ENCODE measurements around the gene PTPRT.

Gene PTPRT

GRCh38 chr20:42506397-42506796, 683.3 kb downstream of the PTPRT start:
- no peak for DNase-seq

- no peak for DNase-seq
Observed at GRCh38 chr20:42502591-42502990, 687.1 kb downstream of the PTPRT start.

- DNase-seq: no peak
Observed at GRCh38 chr20:42496595-42496994, 693.1 kb downstream of the PTPRT start.

GRCh38 chr20:42494290-42494689, 695.4 kb downstream of the PTPRT start:
- no peak for DNase-seq

- no peak for DNase-seq
Observed at GRCh38 chr20:42493001-42493400, 696.7 kb downstream of the PTPRT start.

- DNase-seq: no peak
Observed at GRCh38 chr20:42492290-42492689, 697.4 kb downstream of the PTPRT start.

GRCh38 chr20:42485556-42485955, 704.1 kb downstream of the PTPRT start:
- DNase-seq: no peak

- DNase-seq: no peak
Observed at GRCh38 chr20:42484790-42485375, 704.8 kb downstream of the PTPRT start.

GRCh38 chr20:42484335-42484734, 705.4 kb downstream of the PTPRT start:
- DNase-seq: no peak

- no peak for DNase-seq
Observed at GRCh38 chr20:42483730-42484303, 705.9 kb downstream of the PTPRT start.

- DNase-seq: no peak
Observed at GRCh38 chr20:42482808-42483207, 706.9 kb downstream of the PTPRT start.

- no peak for DNase-seq
Observed at GRCh38 chr20:42475773-42476172, 713.9 kb downstream of the PTPRT start.

- DNase-seq: no peak
Observed at GRCh38 chr20:42474646-42475045, 715.1 kb downstream of the PTPRT start.

GRCh38 chr20:42472198-42472597, 717.5 kb downstream of the PTPRT start:
- no peak for DNase-seq

GRCh38 chr20:42461965-42462593, 727.6 kb downstream of the PTPRT start:
- no peak for DNase-seq

GRCh38 chr20:42461291-42461690, 728.4 kb downstream of the PTPRT start:
- no peak for DNase-seq

- DNase-seq: no peak
Observed at GRCh38 chr20:42447270-42447669, 742.4 kb downstream of the PTPRT start.

GRCh38 chr20:42444799-42445198, 744.9 kb downstream of the PTPRT start:
- no peak for DNase-seq

- no peak for DNase-seq
Observed at GRCh38 chr20:42443200-42443599, 746.5 kb downstream of the PTPRT start.

GRCh38 chr20:42442716-42443115, 747.0 kb downstream of the PTPRT start:
- DNase-seq: no peak

GRCh38 chr20:42441864-42442331, 747.8 kb downstream of the PTPRT start:
- DNase-seq: no peak

- DNase-seq: no peak
Observed at GRCh38 chr20:42441196-42441863, 748.4 kb downstream of the PTPRT start.

GRCh38 chr20:42435230-42435629, 754.5 kb downstream of the PTPRT start:
- no peak for DNase-seq
